Ishikawa (cell line): ENCODE measurements around the gene ZBTB20.
A peak's percentile ranks its signal among the peaks of the same experiment; 100 is the strongest.

Source experiments
- CEBPB ChIP-seq: IDR thresholded peaks from 2 replicates; pipeline ENCODE4 v1.6.1; 2012
- CREB1 ChIP-seq: IDR thresholded peaks from 2 replicates; pipeline ENCODE4 v1.6.1; 2012; ENCODE audit warnings: low read depth
- EGR1 ChIP-seq: IDR thresholded peaks from 2 replicates; pipeline ENCODE4 v1.6.1; 2012
- EP300 ChIP-seq: IDR thresholded peaks from 2 replicates; pipeline ENCODE4 v1.6.1; 2012; ENCODE audit warnings: borderline replicate concordance
- FOXM1 ChIP-seq: IDR thresholded peaks from 2 replicates; pipeline ENCODE4 v1.6.1; 2012; ENCODE audit warnings: low read depth, borderline replicate concordance
- NFIC ChIP-seq: IDR thresholded peaks from 2 replicates; pipeline ENCODE4 v1.6.1; 2012
- RAD21 ChIP-seq: IDR thresholded peaks from 2 replicates; pipeline ENCODE4 v1.6.1; 2012; ENCODE audit warnings: low read depth
- TAF1 ChIP-seq: IDR thresholded peaks from 2 replicates; pipeline ENCODE4 v1.6.1; 2012; ENCODE audit warnings: low read depth, mild to moderate bottlenecking
- TCF12 ChIP-seq: IDR thresholded peaks from 2 replicates; pipeline ENCODE4 v1.6.1; 2012; ENCODE audit warnings: low read depth
- TEAD4 ChIP-seq: IDR thresholded peaks from 2 replicates; pipeline ENCODE4 v1.6.1; 2012
- YY1 ChIP-seq: IDR thresholded peaks from 2 replicates; pipeline ENCODE4 v1.6.1; 2012; ENCODE audit warnings: low read depth
- ZBTB7A ChIP-seq: IDR thresholded peaks from 2 replicates; pipeline ENCODE4 v1.6.1; 2012; ENCODE audit warnings: low read depth
- TF ChIP-seq, protein P1 (sequence below): IDR thresholded peaks from 2 replicates; pipeline ENCODE4 v1.6.1; 2012
- TF ChIP-seq, protein P2 (sequence below): IDR thresholded peaks from 2 replicates; pipeline ENCODE4 v1.6.1; 2012
- TF ChIP-seq, protein P3 (sequence below): IDR thresholded peaks from 2 replicates; pipeline ENCODE4 v1.6.1; 2012; ENCODE audit warnings: low read depth, mild to moderate bottlenecking

ZBTB20 gene

DNA sequence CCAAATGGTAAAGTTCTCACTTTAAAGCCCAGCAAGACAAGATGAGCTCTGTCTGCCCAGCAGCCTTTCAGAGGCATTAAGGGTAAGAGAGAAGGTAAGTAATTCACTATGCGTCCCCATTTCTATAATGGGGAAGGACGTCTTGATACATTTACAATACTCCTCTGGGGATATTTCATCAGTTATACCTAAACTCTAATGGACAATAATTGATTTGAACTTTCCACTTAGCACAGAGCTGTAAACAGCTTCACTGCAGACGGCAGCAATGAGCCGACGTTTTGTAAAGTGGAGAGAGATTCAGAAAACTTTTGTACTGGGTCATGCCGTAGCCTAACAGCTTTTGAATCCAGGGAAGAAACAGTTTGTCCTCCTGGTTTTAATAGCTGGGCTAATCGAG lies 725.9 kb downstream of the ZBTB20 start:
- no peak for TF ChIP-seq YY1
- no peak for TF ChIP-seq CREB1
- TF ChIP-seq FOXM1 = no peak
- TF ChIP-seq, protein P1, sequence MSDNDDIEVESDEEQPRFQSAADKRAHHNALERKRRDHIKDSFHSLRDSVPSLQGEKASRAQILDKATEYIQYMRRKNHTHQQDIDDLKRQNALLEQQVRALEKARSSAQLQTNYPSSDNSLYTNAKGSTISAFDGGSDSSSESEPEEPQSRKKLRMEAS = no peak
- TF ChIP-seq ZBTB7A = no peak
- TF ChIP-seq, protein P2, sequence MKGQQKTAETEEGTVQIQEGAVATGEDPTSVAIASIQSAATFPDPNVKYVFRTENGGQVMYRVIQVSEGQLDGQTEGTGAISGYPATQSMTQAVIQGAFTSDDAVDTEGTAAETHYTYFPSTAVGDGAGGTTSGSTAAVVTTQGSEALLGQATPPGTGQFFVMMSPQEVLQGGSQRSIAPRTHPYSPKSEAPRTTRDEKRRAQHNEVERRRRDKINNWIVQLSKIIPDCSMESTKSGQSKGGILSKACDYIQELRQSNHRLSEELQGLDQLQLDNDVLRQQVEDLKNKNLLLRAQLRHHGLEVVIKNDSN = no peak
- TF ChIP-seq TAF1 = no peak
- no peak for TF ChIP-seq NFIC
- TF ChIP-seq, protein P3, sequence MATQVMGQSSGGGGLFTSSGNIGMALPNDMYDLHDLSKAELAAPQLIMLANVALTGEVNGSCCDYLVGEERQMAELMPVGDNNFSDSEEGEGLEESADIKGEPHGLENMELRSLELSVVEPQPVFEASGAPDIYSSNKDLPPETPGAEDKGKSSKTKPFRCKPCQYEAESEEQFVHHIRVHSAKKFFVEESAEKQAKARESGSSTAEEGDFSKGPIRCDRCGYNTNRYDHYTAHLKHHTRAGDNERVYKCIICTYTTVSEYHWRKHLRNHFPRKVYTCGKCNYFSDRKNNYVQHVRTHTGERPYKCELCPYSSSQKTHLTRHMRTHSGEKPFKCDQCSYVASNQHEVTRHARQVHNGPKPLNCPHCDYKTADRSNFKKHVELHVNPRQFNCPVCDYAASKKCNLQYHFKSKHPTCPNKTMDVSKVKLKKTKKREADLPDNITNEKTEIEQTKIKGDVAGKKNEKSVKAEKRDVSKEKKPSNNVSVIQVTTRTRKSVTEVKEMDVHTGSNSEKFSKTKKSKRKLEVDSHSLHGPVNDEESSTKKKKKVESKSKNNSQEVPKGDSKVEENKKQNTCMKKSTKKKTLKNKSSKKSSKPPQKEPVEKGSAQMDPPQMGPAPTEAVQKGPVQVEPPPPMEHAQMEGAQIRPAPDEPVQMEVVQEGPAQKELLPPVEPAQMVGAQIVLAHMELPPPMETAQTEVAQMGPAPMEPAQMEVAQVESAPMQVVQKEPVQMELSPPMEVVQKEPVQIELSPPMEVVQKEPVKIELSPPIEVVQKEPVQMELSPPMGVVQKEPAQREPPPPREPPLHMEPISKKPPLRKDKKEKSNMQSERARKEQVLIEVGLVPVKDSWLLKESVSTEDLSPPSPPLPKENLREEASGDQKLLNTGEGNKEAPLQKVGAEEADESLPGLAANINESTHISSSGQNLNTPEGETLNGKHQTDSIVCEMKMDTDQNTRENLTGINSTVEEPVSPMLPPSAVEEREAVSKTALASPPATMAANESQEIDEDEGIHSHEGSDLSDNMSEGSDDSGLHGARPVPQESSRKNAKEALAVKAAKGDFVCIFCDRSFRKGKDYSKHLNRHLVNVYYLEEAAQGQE = no peak
- no peak for TF ChIP-seq EGR1
- TF ChIP-seq EP300 = no peak
- no peak for TF ChIP-seq RAD21

DNA sequence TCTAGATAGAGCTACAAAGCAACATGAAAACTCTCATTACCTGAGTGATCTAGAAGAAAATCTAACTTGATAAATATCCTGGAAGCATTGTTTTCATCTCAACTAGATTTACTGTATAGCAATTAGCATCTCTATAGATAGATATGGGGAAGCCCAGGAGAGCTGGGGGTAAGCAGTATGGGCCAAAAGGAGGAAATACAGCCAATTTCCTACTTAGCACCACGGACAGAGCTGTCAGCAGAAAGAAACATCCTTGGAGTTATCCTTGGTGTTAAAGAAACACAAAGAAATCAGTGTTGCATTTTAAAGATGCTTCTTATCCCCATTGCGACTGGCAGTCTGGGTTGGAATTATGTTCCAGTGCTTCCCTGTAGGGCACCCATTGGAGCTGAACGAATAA lies 727.0 kb downstream of the ZBTB20 start:
- TF ChIP-seq, protein P3 = peak; percentile 79
- TF ChIP-seq CEBPB (no peak), ZBTB7A (no peak), TEAD4 (no peak)

DNA sequence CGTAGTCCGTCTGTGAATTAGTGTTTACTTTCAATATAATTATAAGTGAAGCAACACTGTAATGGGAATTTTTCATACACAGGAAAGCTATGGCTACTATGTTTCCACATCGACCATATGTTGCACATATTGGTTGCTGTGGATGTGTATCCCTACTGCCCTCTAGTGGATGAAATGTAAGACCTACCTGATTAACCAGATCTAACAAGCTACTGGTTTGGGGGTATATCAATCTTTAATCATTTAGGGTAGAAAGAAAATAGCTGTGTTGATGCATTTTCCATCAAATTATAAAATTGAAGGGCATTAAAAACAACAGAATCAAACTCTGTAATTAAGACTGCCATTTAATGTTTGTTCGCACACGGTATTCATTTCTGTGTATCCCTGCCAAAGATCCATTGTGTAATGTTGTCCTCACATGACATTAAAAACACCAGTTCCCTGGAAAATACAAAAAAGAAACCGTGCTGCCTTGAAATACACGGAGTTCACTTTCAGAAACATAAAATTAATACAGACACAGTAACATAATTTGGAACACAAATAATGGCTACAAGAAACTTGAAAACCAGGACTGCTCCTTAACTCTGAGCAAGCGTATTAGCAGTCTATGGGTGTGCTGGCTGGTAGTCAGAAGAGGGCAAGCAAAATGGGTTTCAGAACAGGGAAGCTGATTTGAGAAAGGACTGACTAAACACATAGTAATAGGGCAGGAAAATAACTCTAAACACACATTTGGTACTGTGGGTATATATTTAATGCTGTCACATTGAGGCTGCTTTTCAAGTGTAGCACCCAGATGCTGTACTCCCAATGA lies 728.2 kb downstream of the ZBTB20 start:
- TF ChIP-seq RAD21 = peak; percentile 51
- peak; percentile 82 for TF ChIP-seq TEAD4
- TF ChIP-seq EGR1 = no peak

DNA sequence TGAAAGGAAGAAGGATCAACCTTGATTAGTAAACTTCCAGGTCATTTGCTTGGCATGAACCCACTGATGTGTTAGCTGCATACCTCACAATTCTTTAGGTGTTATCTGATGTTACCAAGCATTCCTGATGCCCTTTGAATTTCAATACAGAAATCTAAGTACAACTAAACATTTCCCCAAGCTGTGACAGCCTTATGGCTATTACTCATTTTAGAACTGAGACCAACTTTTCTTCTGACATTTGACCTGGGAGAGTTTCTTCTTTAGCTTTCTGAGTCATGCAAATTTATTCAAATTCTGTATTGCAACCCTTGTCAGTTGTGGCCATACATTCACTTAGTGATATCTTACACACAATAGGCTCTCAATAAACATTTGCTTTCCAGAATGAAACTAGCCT lies 729.0 kb downstream of the ZBTB20 start:
- TF ChIP-seq FOXM1 (no peak), EP300 (no peak), RAD21 (no peak), NFIC (no peak), TCF12 (no peak), TAF1 (no peak)
- TF ChIP-seq, protein P1 = no peak
- TF ChIP-seq, protein P2 = no peak

DNA sequence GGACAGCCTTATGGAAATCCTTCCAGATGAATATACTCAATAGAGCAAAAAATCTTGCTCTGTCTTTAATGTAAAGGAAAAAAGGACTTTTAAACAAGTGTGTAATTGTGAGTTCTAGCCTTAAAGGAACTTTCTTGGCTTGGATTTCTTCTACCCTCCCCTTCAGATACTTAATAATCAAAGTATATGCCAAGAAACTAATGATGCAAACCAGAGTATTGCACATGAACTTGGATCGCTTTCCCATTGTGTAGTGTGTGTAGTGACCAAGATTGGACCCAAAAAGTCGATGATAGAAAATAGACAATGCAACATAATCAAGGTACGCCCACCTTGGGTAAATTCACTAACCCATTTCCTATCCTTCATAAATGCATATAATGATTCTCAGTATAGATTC lies 729.4 kb downstream of the ZBTB20 start:
- TF ChIP-seq TAF1 (no peak), YY1 (no peak), CREB1 (no peak)
- TF ChIP-seq, protein P3 = no peak
